Endothelial cell of umbilical vein (primary cell): ENCODE data around the gene SLC6A1.

ENCODE experiments used
- EZH2 ChIP-seq: IDR thresholded peaks from 2 replicates; pipeline ENCODE4 v1.6.1; 2012; ENCODE audit warnings: borderline replicate concordance, low read depth, mild to moderate bottlenecking, moderate library complexity, low read length, inconsistent platforms; ENCODE audit not compliant: severe bottlenecking
- FOS ChIP-seq: IDR thresholded peaks from 2 replicates; pipeline ENCODE4 v1.6.1; 2011; ENCODE audit warnings: mild to moderate bottlenecking, low read length, moderate library complexity, borderline replicate concordance; ENCODE audit not compliant: insufficient read depth
- GATA2 ChIP-seq: IDR thresholded peaks from 2 replicates; pipeline ENCODE4 v1.7.0; 2011; ENCODE audit warnings: low read depth, mild to moderate bottlenecking, moderate library complexity, mixed read lengths, low read length; ENCODE audit not compliant: insufficient read length, insufficient read depth
- JUN ChIP-seq: IDR thresholded peaks from 2 replicates; pipeline ENCODE4 v1.6.1; 2011; ENCODE audit warnings: borderline replicate concordance, low read depth; ENCODE audit not compliant: insufficient read length, insufficient read depth
- MAX ChIP-seq: IDR thresholded peaks from 2 replicates; pipeline ENCODE4 v1.6.1; 2011; ENCODE audit not compliant: insufficient read depth, insufficient read length
- MYC ChIP-seq: IDR thresholded peaks from one replicate; pipeline ENCODE4 v1.6.1; 2011; ENCODE audit warnings: mild to moderate bottlenecking, low read depth, low read length
- POLR2A ChIP-seq: IDR thresholded peaks from 2 replicates; pipeline ENCODE4 v1.6.1; 2012; ENCODE audit warnings: low read depth, mild to moderate bottlenecking, control low read depth, low read length
- POLR2AphosphoS5 ChIP-seq: IDR thresholded peaks from 2 replicates; pipeline ENCODE4 v1.6.1; 2012; ENCODE audit warnings: low read depth, mild to moderate bottlenecking, control low read depth, low read length, moderate library complexity; ENCODE audit not compliant: insufficient read depth
- TF ChIP-seq, protein P1 (sequence below), 2 donors: IDR thresholded peaks; 1 replicate in 1 of 2; 2 replicates in 1 of 2; pipeline ENCODE4 v1.5.1; 2011; ENCODE audit warnings: low read length in 2 of 2, mild to moderate bottlenecking in 2 of 2, moderate library complexity in 2 of 2, control low read depth in 1 of 2, inconsistent platforms in 1 of 2, low read depth in 1 of 2; ENCODE audit not compliant: insufficient read depth in 1 of 2; ENCODE audit errors: extremely low read depth in 1 of 2

- TF ChIP-seq, protein P1, sequence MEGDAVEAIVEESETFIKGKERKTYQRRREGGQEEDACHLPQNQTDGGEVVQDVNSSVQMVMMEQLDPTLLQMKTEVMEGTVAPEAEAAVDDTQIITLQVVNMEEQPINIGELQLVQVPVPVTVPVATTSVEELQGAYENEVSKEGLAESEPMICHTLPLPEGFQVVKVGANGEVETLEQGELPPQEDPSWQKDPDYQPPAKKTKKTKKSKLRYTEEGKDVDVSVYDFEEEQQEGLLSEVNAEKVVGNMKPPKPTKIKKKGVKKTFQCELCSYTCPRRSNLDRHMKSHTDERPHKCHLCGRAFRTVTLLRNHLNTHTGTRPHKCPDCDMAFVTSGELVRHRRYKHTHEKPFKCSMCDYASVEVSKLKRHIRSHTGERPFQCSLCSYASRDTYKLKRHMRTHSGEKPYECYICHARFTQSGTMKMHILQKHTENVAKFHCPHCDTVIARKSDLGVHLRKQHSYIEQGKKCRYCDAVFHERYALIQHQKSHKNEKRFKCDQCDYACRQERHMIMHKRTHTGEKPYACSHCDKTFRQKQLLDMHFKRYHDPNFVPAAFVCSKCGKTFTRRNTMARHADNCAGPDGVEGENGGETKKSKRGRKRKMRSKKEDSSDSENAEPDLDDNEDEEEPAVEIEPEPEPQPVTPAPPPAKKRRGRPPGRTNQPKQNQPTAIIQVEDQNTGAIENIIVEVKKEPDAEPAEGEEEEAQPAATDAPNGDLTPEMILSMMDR (IDR thresholded peaks at IDR 0.05; ENCODE audit: extremely low read depth in 1 of 2, insufficient read depth in 1 of 2, low read depth in 1 of 2, low read length in 2 of 2): no peak
- TF ChIP-seq EZH2: no peak
- TF ChIP-seq POLR2A: no peak
- no peak for TF ChIP-seq POLR2AphosphoS5
- TF ChIP-seq MAX: no peak
- TF ChIP-seq MYC: no peak
- TF ChIP-seq JUN: no peak
- no peak for TF ChIP-seq FOS
- no peak for TF ChIP-seq GATA2
Measured at GRCh38 chr3:11005686-11006256, 13.2 kb downstream of the SLC6A1 start.
